Loucy (cell line): ENCODE data around the gene FGF8.

Experiments
- EZH2phosphoT487 ChIP-seq: fragments of 200-600 bp; IDR thresholded peaks from 2 replicates; pipeline ENCODE4 v1.6.1; 2018; ENCODE audit warnings: antibody characterized with exemption, mild to moderate bottlenecking, moderate library complexity, borderline replicate concordance
- TF ChIP-seq, protein P1 (sequence below): fragments of 200-600 bp; sonication (generic); conservative IDR thresholded peaks from 2 replicates; pipeline ENCODE4 v1.5.1; 2014; ENCODE audit warnings: mild to moderate bottlenecking, antibody characterized with exemption, low read length

DNA sequence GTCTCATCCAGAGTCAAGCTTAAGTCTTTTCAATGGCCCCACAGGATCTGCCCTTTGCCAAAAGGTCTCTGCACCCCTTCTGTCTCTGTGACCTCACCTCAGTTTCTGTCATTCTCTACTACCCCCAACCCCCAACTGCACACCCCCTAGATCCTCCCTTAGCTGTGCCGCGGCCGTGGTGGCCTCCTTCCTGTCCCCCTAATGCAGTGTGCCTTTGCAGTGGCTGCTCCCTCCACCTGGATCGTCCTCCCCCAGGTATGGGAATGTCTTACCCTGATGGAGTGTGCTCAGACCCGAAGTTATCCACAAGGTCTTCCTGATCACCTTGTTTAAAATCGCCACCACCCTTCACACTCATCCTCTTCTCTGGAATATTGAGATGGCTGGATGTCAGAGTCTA lies 9.6 kb downstream of the FGF8 start:
- TF ChIP-seq, protein P1, sequence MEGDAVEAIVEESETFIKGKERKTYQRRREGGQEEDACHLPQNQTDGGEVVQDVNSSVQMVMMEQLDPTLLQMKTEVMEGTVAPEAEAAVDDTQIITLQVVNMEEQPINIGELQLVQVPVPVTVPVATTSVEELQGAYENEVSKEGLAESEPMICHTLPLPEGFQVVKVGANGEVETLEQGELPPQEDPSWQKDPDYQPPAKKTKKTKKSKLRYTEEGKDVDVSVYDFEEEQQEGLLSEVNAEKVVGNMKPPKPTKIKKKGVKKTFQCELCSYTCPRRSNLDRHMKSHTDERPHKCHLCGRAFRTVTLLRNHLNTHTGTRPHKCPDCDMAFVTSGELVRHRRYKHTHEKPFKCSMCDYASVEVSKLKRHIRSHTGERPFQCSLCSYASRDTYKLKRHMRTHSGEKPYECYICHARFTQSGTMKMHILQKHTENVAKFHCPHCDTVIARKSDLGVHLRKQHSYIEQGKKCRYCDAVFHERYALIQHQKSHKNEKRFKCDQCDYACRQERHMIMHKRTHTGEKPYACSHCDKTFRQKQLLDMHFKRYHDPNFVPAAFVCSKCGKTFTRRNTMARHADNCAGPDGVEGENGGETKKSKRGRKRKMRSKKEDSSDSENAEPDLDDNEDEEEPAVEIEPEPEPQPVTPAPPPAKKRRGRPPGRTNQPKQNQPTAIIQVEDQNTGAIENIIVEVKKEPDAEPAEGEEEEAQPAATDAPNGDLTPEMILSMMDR, result no peak
- no peak for TF ChIP-seq EZH2phosphoT487
